Measurements from ENCODE around the gene SMYD3. TPM values are rescaled to one million over a fixed set of nuclear protein-coding genes. Genes with fewer than 3 reads are reported as not detected.

The SMYD3 gene
- total RNA-seq, 5 donors from 2014 or later (not counting 1 experiment from before 2014, with no cell fraction given) = 17.7 to 37.8 (median 21.9) TPM

- no peaks in the 10 kb centered on the region for H3K36me3 ChIP-seq (ENCODE audit: control insufficient read depth in 2 of 2, extremely low read depth in 1 of 2, insufficient read depth in 1 of 2, low read length in 1 of 2)
- Mint-ChIP-seq H3K27me3 (no peaks in the 10 kb centered on the region), H3K27ac (no peak overlapping the region), H3K4me3 (no peak overlapping the region), H3K9me3 (peaks cover 0 to 6% (median 0%) of the 10 kb centered on the region in 3 donors), H3K4me1 (no peaks in the 10 kb centered on the region), H3K36me3 (peaks cover 15% of the 10 kb centered on the region)
- no peak for ATAC-seq (replicated peaks in 1 of 4)
- H3K4me3 ChIP-seq (ENCODE audit: control insufficient read depth in 1 of 2, extremely low read depth in 1 of 2, low read length in 1 of 2) = no peak overlapping the region
- ChIA-PET CTCF (no interaction called here), POLR2A (no interaction called here)
- no peaks in the 10 kb centered on the region for H3K27me3 ChIP-seq (replicated peaks in 1 of 2; ENCODE audit: control insufficient read depth in 2 of 2, extremely low read depth in 1 of 2, insufficient read depth in 2 of 2, low read length in 1 of 2)
- H3K9me3 ChIP-seq = no peaks in the 10 kb centered on the region
- no peak for DNase-seq
- no peaks in the 10 kb centered on the region for H3K4me1 ChIP-seq (ENCODE audit: control insufficient read depth in 1 of 2, extremely low read depth in 1 of 2, insufficient read depth in 2 of 2, low read length in 2 of 2)
- no peak overlapping the region for H3K27ac ChIP-seq (ENCODE audit: low read length)
- 90% methylated on average over 2 of the region's 8 CpGs for WGBS (ENCODE audit: insufficient coverage)
These were observed 336.4 kb downstream of the SMYD3 start for GRCh38 chr1:246170574-246171261.

- Histone ChIP-seq H3K9me3 (no peaks in the 10 kb centered on the region), H3K36me3 (ENCODE audit: control insufficient read depth in 2 of 2, extremely low read depth in 1 of 2, insufficient read depth in 1 of 2, low read length in 1 of 2) (no peaks in the 10 kb centered on the region), H3K27ac (ENCODE audit: low read length) (no peak overlapping the region), H3K27me3 (replicated peaks in 1 of 2; ENCODE audit: control insufficient read depth in 2 of 2, extremely low read depth in 1 of 2, insufficient read depth in 2 of 2, low read length in 1 of 2) (no peaks in the 10 kb centered on the region), H3K4me1 (ENCODE audit: control insufficient read depth in 1 of 2, extremely low read depth in 1 of 2, insufficient read depth in 2 of 2, low read length in 2 of 2) (no peaks in the 10 kb centered on the region), H3K4me3 (ENCODE audit: control insufficient read depth in 1 of 2, extremely low read depth in 1 of 2, low read length in 1 of 2) (no peak overlapping the region)
- Mint-ChIP-seq H3K27me3 (no peaks in the 10 kb centered on the region), H3K27ac (no peak overlapping the region), H3K4me1 (no peaks in the 10 kb centered on the region), H3K36me3 (peaks cover 22% of the 10 kb centered on the region), H3K4me3 (no peak overlapping the region), H3K9me3 (peaks cover 0 to 6% (median 0%) of the 10 kb centered on the region in 3 donors)
- POLR2A ChIA-PET = no interaction called here
- DNase-seq (no peak), ATAC-seq (replicated peaks in 1 of 4) (no peak)
- CTCF ChIA-PET = interaction anchor here in 1 of 2 donors (0.6 kb wide), 1 partner anchor 1091 kb away, joined by 4 read pairs; no protein-coding TSS in a partner anchor
- 87% methylated on average over 6 of the region's 8 CpGs for WGBS (ENCODE audit: insufficient coverage)
These were observed 337.6 kb downstream of the SMYD3 start for GRCh38 chr1:246169486-246169885.

- Histone ChIP-seq H3K4me1 (ENCODE audit: control insufficient read depth in 1 of 2, extremely low read depth in 1 of 2, insufficient read depth in 2 of 2, low read length in 2 of 2) (no peaks in the 10 kb centered on the region), H3K4me3 (ENCODE audit: control insufficient read depth in 1 of 2, extremely low read depth in 1 of 2, low read length in 1 of 2) (no peak overlapping the region), H3K9me3 (no peaks in the 10 kb centered on the region), H3K27ac (ENCODE audit: low read length) (no peak overlapping the region), H3K36me3 (ENCODE audit: control insufficient read depth in 2 of 2, extremely low read depth in 1 of 2, insufficient read depth in 1 of 2, low read length in 1 of 2) (no peaks in the 10 kb centered on the region), H3K27me3 (replicated peaks in 1 of 2; ENCODE audit: control insufficient read depth in 2 of 2, extremely low read depth in 1 of 2, insufficient read depth in 2 of 2, low read length in 1 of 2) (no peaks in the 10 kb centered on the region)
- Mint-ChIP-seq H3K27me3 (no peaks in the 10 kb centered on the region), H3K4me1 (no peaks in the 10 kb centered on the region), H3K27ac (no peak overlapping the region), H3K4me3 (no peak overlapping the region), H3K9me3 (peaks cover 0 to 6% (median 0%) of the 10 kb centered on the region in 3 donors), H3K36me3 (peaks cover 22% of the 10 kb centered on the region)
- DNase-seq (no peak), ATAC-seq (replicated peaks in 1 of 4) (no peak)
- POLR2A ChIA-PET = no interaction called here
- CTCF ChIA-PET = interaction anchor here in 1 of 2 donors (0.6 kb wide), 1 partner anchor 1091 kb away, joined by 4 read pairs; no protein-coding TSS in a partner anchor
- no CpG with 5 or more reads among the region's 5 CpGs for WGBS (ENCODE audit: insufficient coverage)
These were observed 338.1 kb downstream of the SMYD3 start for GRCh38 chr1:246169019-246169418.

GRCh38 chr1:246166841-246167240, 340.2 kb downstream of the SMYD3 start:
- Mint-ChIP-seq H3K9me3 (no peaks in the 10 kb centered on the region), H3K27me3 (no peaks in the 10 kb centered on the region), H3K36me3 (peaks cover 25% of the 10 kb centered on the region), H3K4me1 (no peaks in the 10 kb centered on the region), H3K4me3 (no peak overlapping the region), H3K27ac (no peak overlapping the region)
- WGBS (ENCODE audit: insufficient coverage) = 96% methylated on average over 4 of the region's 11 CpGs
- H3K27ac ChIP-seq (ENCODE audit: low read length) = no peak overlapping the region
- no peaks in the 10 kb centered on the region for H3K36me3 ChIP-seq (ENCODE audit: control insufficient read depth in 2 of 2, extremely low read depth in 1 of 2, insufficient read depth in 1 of 2, low read length in 1 of 2)
- no peaks in the 10 kb centered on the region for H3K9me3 ChIP-seq
- ATAC-seq (replicated peaks in 1 of 4) (no peak), DNase-seq (no peak)
- ChIA-PET POLR2A (no interaction called here), CTCF (no interaction called here)
- H3K4me1 ChIP-seq (ENCODE audit: control insufficient read depth in 1 of 2, extremely low read depth in 1 of 2, insufficient read depth in 2 of 2, low read length in 2 of 2) = no peaks in the 10 kb centered on the region
- H3K4me3 ChIP-seq (ENCODE audit: control insufficient read depth in 1 of 2, extremely low read depth in 1 of 2, low read length in 1 of 2) = no peak overlapping the region
- no peaks in the 10 kb centered on the region for H3K27me3 ChIP-seq (replicated peaks in 1 of 2; ENCODE audit: control insufficient read depth in 2 of 2, extremely low read depth in 1 of 2, insufficient read depth in 2 of 2, low read length in 1 of 2)

GRCh38 chr1:246165826-246166709, 341.0 kb downstream of the SMYD3 start:
- H3K9me3 ChIP-seq = no peaks in the 10 kb centered on the region
- H3K27ac ChIP-seq (ENCODE audit: low read length) = no peak overlapping the region
- WGBS (ENCODE audit: insufficient coverage) = 94% methylated on average over 3 of the region's 7 CpGs
- ATAC-seq (replicated peaks in 1 of 4) (no peak), DNase-seq (no peak)
- no peak overlapping the region for H3K4me3 ChIP-seq (ENCODE audit: control insufficient read depth in 1 of 2, extremely low read depth in 1 of 2, low read length in 1 of 2)
- Mint-ChIP-seq H3K4me1 (no peaks in the 10 kb centered on the region), H3K27ac (no peak overlapping the region), H3K36me3 (peaks cover 33% of the 10 kb centered on the region), H3K27me3 (no peaks in the 10 kb centered on the region), H3K4me3 (no peak overlapping the region), H3K9me3 (no peaks in the 10 kb centered on the region)
- H3K4me1 ChIP-seq (ENCODE audit: control insufficient read depth in 1 of 2, extremely low read depth in 1 of 2, insufficient read depth in 2 of 2, low read length in 2 of 2) = no peaks in the 10 kb centered on the region
- no peaks in the 10 kb centered on the region for H3K27me3 ChIP-seq (replicated peaks in 1 of 2; ENCODE audit: control insufficient read depth in 2 of 2, extremely low read depth in 1 of 2, insufficient read depth in 2 of 2, low read length in 1 of 2)
- POLR2A ChIA-PET = no interaction called here
- H3K36me3 ChIP-seq (ENCODE audit: control insufficient read depth in 2 of 2, extremely low read depth in 1 of 2, insufficient read depth in 1 of 2, low read length in 1 of 2) = no peaks in the 10 kb centered on the region
- CTCF ChIA-PET = no interaction called here

- Mint-ChIP-seq H3K36me3 (peaks cover 40% of the 10 kb centered on the region), H3K27ac (no peak overlapping the region), H3K4me1 (no peaks in the 10 kb centered on the region), H3K4me3 (no peak overlapping the region), H3K27me3 (no peaks in the 10 kb centered on the region), H3K9me3 (no peaks in the 10 kb centered on the region)
- Histone ChIP-seq H3K4me1 (ENCODE audit: control insufficient read depth in 1 of 2, extremely low read depth in 1 of 2, insufficient read depth in 2 of 2, low read length in 2 of 2) (no peaks in the 10 kb centered on the region), H3K27me3 (replicated peaks in 1 of 2; ENCODE audit: control insufficient read depth in 2 of 2, extremely low read depth in 1 of 2, insufficient read depth in 2 of 2, low read length in 1 of 2) (no peaks in the 10 kb centered on the region), H3K27ac (ENCODE audit: low read length) (no peak overlapping the region), H3K9me3 (no peaks in the 10 kb centered on the region), H3K36me3 (ENCODE audit: control insufficient read depth in 2 of 2, extremely low read depth in 1 of 2, insufficient read depth in 1 of 2, low read length in 1 of 2) (no peaks in the 10 kb centered on the region), H3K4me3 (ENCODE audit: control insufficient read depth in 1 of 2, extremely low read depth in 1 of 2, low read length in 1 of 2) (no peak overlapping the region)
- CTCF ChIA-PET = no interaction called here
- no peak for ATAC-seq (replicated peaks in 1 of 4)
- POLR2A ChIA-PET = no interaction called here
- DNase-seq = no peak
- WGBS (ENCODE audit: insufficient coverage) = 97% methylated on average over 7 of the region's 9 CpGs
These were observed 342.3 kb downstream of the SMYD3 start for GRCh38 chr1:246164764-246165163.
